Cardiac fibroblast (primary cell): ENCODE measurements around the gene TREM2.
"Not testable (repeated sequence)": the region's sequence is repeated elsewhere in the genome, so short reads cannot be mapped to it uniquely, and the experiment has no call there.

Experiments
- DNase-seq, 2 donors: peaks; one replicate each; pipeline versions ENCODE4 v3.0.0 to v3.0.0-alpha.2; 2010; ENCODE audit warnings: low read depth in 2 of 2
- H3K4me3 ChIP-seq, 2 donors: replicated peaks in 1 of 2; 1 replicate in 1 of 2; 2 replicates in 1 of 2; pipeline ENCODE4 v1.5.1; 2011; ENCODE audit warnings: low read depth in 2 of 2, low read length in 2 of 2, mild to moderate bottlenecking in 2 of 2, moderate library complexity in 1 of 2
- CTCF ChIP-seq: IDR thresholded peaks from one replicate; pipeline ENCODE4 v1.5.1; 2011; ENCODE audit warnings: low read depth, mild to moderate bottlenecking, low read length, inconsistent platforms

TREM2 gene

GRCh38 chr6:41122918-41123317, 40.0 kb downstream of the TREM2 start:
- no peak for TF ChIP-seq CTCF
- H3K4me3 ChIP-seq, result no peak overlapping the region
- no peak for DNase-seq

- H3K4me3 ChIP-seq, result no peak overlapping the region
- no peak for TF ChIP-seq CTCF
- DNase-seq, result peak in 1 of 2 donors; percentile 28
Measured at GRCh38 chr6:41122373-41122772, 40.5 kb downstream of the TREM2 start.

GRCh38 chr6:41120058-41120457, 42.9 kb downstream of the TREM2 start:
- no peak for TF ChIP-seq CTCF
- no peak for DNase-seq
- H3K4me3 ChIP-seq, result no peak overlapping the region

GRCh38 chr6:41119508-41119907, 43.4 kb downstream of the TREM2 start:
- H3K4me3 ChIP-seq, result no peak overlapping the region
- no peak for DNase-seq
- no peak for TF ChIP-seq CTCF

GRCh38 chr6:41115027-41115426, 47.9 kb downstream of the TREM2 start:
- DNase-seq, H3K4me3 ChIP-seq: not testable (repeated sequence)

- no peak for TF ChIP-seq CTCF
- no peak overlapping the region for H3K4me3 ChIP-seq
- DNase-seq, result no peak
Measured at GRCh38 chr6:41111017-41111416, 51.9 kb downstream of the TREM2 start.
